Activated CD4-positive, CD25-positive, alpha-beta regulatory T cell treated with anti-CD3 and anti-CD28 coated beads, Interleukin-2, amount 50 U/mL, for 16 hours (primary cell): Measurements from ENCODE around the gene KCNIP2.

ENCODE experiments used
- DNase-seq: peaks from one replicate; pipeline ENCODE4 v3.0.0-alpha.2; 2020; ENCODE audit warnings: low read depth, low spot score

KCNIP2 gene

GRCh38 chr10:101782811-101783735, 60.5 kb downstream of the KCNIP2 start, which contains the start of gene NPM3:
TSS of gene NPM3 (minus strand) at chr10:101783446. CDS start at chr10:101783390, 56 bp downstream.
- peak; percentile 72 for DNase-seq

GRCh38 chr10:101781984-101782810, 61.4 kb downstream of the KCNIP2 start:
- DNase-seq = no peak

- no peak for DNase-seq
Measured at GRCh38 chr10:101781655-101781983, 62.0 kb downstream of the KCNIP2 start.

GRCh38 chr10:101780818-101781654, 62.6 kb downstream of the KCNIP2 start:
- peak; percentile 52 for DNase-seq

GRCh38 chr10:101780187-101780817, 63.3 kb downstream of the KCNIP2 start:
- DNase-seq = no peak

- DNase-seq = peak; percentile 67
Measured at GRCh38 chr10:101779544-101780186, 63.9 kb downstream of the KCNIP2 start.

- DNase-seq = no peak
Measured at GRCh38 chr10:101778781-101779543, 64.6 kb downstream of the KCNIP2 start.

- DNase-seq = no peak
Measured at GRCh38 chr10:101778151-101778780, 65.3 kb downstream of the KCNIP2 start.

GRCh38 chr10:101777619-101778145, 65.9 kb downstream of the KCNIP2 start:
- no peak for DNase-seq

GRCh38 chr10:101776161-101776817, 67.3 kb downstream of the KCNIP2 start:
- no peak for DNase-seq
